HG03354 (cell line): ENCODE data around the gene VAT1.
"Not testable (repeated sequence)": the region's sequence is repeated elsewhere in the genome, so short reads cannot be mapped to it uniquely, and the experiment has no call there.

ENCODE experiments used
- ATAC-seq: cut with Tn5 transposase; IDR thresholded peaks from one replicate; pipeline ENCODE4 v1.9.1; 2021; ENCODE audit warnings: mild to moderate bottlenecking; ENCODE audit not compliant: unreplicated experiment, poor library complexity, severe bottlenecking

Gene VAT1

DNA sequence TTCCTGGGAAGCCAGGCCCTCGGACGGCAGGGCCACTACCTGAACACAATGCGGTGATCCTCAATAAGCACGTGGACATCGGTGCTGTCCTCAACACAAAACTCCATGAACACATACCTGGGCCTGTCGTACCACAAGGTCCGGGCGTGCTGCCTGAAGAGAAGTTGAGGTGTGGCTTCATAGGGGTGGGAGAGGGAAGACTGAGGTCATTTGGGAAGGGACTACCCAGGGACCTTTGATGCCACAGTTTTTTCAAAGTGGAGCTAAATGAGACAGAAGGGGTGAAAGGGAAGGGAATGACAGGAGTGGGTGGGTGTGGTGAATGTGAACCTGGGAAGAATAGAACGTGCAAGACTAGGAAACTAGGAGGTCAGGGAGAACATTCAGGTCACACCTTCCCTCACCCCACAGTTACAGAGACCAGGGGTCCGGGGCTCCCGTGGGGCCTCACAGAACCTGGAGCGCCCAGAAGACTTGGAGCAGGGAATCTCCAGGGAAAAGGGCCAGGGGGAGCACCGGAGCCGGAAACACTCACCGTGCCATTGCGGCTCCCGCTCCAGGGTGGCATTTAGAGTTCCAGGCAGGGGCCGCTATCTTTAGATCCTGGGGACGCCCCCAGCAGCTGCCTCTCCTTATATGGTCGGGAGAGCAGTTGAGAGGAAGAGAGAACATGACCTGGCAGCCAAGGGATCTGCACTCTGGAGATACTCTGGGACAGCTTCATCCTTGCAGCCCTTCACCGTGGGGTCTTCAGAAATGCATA is 42.5 kb downstream of the VAT1 start, which contains the start of gene PTGES3L:
Gene PTGES3L (minus strand): TSS at position 570 of the 763 bp plus-strand sequence. CDS start 27 bp downstream, at position 543.
- ATAC-seq, result peak; percentile 25

- ATAC-seq, result not testable (repeated sequence)
Observed at GRCh38 chr17:42975701-42976100, 46.5 kb downstream of the VAT1 start.

GRCh38 chr17:42975265-42975664 is 46.9 kb downstream of the VAT1 start:
- ATAC-seq, result no peak

GRCh38 chr17:42973323-42973722 is 48.9 kb downstream of the VAT1 start:
- not testable (repeated sequence) for ATAC-seq

GRCh38 chr17:42971589-42971988 is 50.6 kb downstream of the VAT1 start:
- no peak for ATAC-seq

DNA sequence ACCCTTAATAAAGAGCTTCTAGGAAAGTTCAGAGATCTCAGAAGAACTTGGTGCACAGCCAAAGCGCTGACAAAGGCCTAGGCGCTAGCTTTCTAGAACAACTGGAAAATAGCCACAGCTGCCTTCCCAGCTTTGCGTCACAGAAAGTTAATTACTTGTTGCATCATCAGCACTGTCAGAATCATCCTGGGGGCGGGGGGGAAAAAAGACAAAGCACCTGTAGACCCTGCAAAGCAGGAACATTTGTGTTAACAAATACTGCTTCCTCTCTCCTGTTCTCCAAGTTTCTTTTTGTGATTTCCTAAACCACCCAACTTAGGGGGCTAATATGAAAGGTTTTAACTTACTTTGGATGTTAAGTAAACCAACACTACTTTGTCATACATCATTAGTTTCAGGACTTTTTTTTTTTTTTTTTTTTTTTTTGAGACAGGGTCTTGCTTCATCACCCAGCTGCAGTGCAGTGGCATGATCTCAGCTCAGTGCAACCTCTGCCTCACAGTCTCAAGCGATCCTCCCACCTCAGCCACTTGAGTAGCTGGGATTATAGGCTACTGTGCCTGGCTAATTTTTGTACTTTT is 53.1 kb downstream of the VAT1 start:
- ATAC-seq, result no peak

DNA sequence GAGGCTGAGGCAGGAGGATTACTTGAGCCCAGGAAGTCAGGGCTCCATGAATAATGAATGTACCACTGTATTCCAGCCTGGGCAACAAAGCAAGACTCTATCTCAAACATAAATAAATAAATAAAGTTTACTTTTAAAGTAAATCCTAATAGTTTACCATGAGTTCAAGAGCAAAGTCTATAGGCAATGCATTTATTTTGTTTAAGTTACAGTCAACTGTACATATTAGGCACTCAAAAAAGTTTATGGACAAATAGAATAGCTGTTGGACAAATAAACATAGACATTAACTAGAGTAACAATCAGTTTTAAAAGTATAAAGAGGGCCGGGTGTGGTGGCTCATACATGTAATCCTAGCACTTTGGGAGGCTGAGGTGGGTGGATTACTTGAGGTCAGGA is 54.3 kb downstream of the VAT1 start:
- ATAC-seq, result no peak
